CD4-positive, alpha-beta T cell (primary cell): ENCODE data around the gene ATP1B2. TPM values are rescaled to one million over a fixed set of nuclear protein-coding genes. Genes with fewer than 3 reads are reported as not detected.

Experiments used
- ATAC-seq: fragments of 200-7000 bp; cut with Tn5 transposase; one replicate; pipeline ENCODE4 v1.10.0; 2022; ENCODE audit warnings: mild to moderate bottlenecking; ENCODE audit not compliant: poor library complexity
- CTCF ChIA-PET: fragments of 350-600 bp; sonication (Branson Sonifier 250); formaldehyde crosslinking; loops from one replicate; lab custom pipeline; 2021; ENCODE audit warnings: antibody characterized with exemption, inconsistent platforms; lab: Charles Lee
- POLR2A ChIA-PET: fragments of 350-600 bp; sonication (Branson Sonifier 250); formaldehyde crosslinking; loops from one replicate; lab custom pipeline; 2021; ENCODE audit warnings: antibody characterized with exemption, inconsistent platforms; lab: Charles Lee
- DNase-seq, 14 experiments: peaks; one replicate each; pipeline ENCODE4 v3.0.0-alpha.2; 2013 to 2020; ENCODE audit warnings: mixed read lengths in 2 of 14
- H3K27ac ChIP-seq, 2 donors: one replicate each; pipeline versions ENCODE4 v1.5.1 to v1.7.0; 2013; ENCODE audit warnings: low read length in 2 of 2, low read depth in 1 of 2, mild to moderate bottlenecking in 1 of 2
- H3K27me3 ChIP-seq, 2 experiments: 1 replicate in 1 of 2; 2 replicates in 1 of 2; pipeline versions ENCODE4 v1.6.1 to v1.7.0; 2013; ENCODE audit warnings: low read length in 2 of 2, control low read depth in 1 of 2, mild to moderate bottlenecking in 1 of 2, moderate library complexity in 1 of 2; ENCODE audit not compliant: insufficient read depth in 2 of 2, control insufficient read depth in 1 of 2
- H3K36me3 ChIP-seq: one replicate; pipeline ENCODE4 v1.6.1; 2013; ENCODE audit warnings: low read length, control low read depth; ENCODE audit not compliant: insufficient read depth
- H3K4me1 ChIP-seq: one replicate; pipeline ENCODE4 v1.6.1; 2013; ENCODE audit warnings: low read length, control low read depth; ENCODE audit not compliant: insufficient read depth
- H3K4me3 ChIP-seq: one replicate; pipeline ENCODE4 v1.5.1; 2013; ENCODE audit warnings: mild to moderate bottlenecking, low read length, moderate library complexity
- H3K9me3 ChIP-seq, 2 experiments: 1 replicate in 1 of 2; 2 replicates in 1 of 2; pipeline versions ENCODE4 v1.6.1 to v1.7.0; 2013; ENCODE audit warnings: low read length in 2 of 2, mild to moderate bottlenecking in 2 of 2, control low read depth in 1 of 2, moderate library complexity in 1 of 2; ENCODE audit not compliant: control insufficient read depth in 1 of 2, insufficient read depth in 1 of 2
- H3K27ac Mint-ChIP-seq: one replicate; pipeline ENCODE4 v1.8.0; 2020; ENCODE audit warnings: mixed read lengths
- H3K27me3 Mint-ChIP-seq: one replicate; pipeline ENCODE4 v1.8.0; 2021; ENCODE audit warnings: mixed read lengths
- H3K36me3 Mint-ChIP-seq: one replicate; pipeline ENCODE4 v1.8.0; 2021; ENCODE audit warnings: low read depth, mixed read lengths
- H3K4me1 Mint-ChIP-seq: one replicate; pipeline ENCODE4 v1.8.0; 2021; ENCODE audit warnings: low read depth, mixed read lengths
- H3K4me3 Mint-ChIP-seq: one replicate; pipeline ENCODE4 v1.8.0; 2020; ENCODE audit warnings: mild to moderate bottlenecking, mixed read lengths
- H3K9me3 Mint-ChIP-seq: one replicate; pipeline ENCODE4 v1.8.0; 2020; ENCODE audit warnings: mixed read lengths
- CTCF ChIP-seq: fragments of 200-600 bp; IDR thresholded peaks from one replicate; pipeline ENCODE4 v1.8.0; 2022; ENCODE audit warnings: antibody characterized with exemption, mild to moderate bottlenecking
- intact Hi-C, 2 experiments: fragments of 100-400 bp; cut with DNase I in 1 of 2; cut with micrococcal nuclease in 1 of 2; formaldehyde crosslinking; loops; one replicate each; pipeline versions ENCODE4 v1.15.1 to v1.9.0; 2023 to 2025; cut with DNase I, micrococcal nuclease
- total RNA-seq, 174 experiments: library from RNA in 2 of 174; stranded (reverse) in 2 of 174; gene quantifications; one replicate each; pipeline ENCODE4 v1.2.3 and lab custom pipeline; 2021 to 2026

ATP1B2 gene
- total RNA-seq, 2 experiments from 2014 or later, result 0.17 to 0.69 TPM

- TF ChIP-seq CTCF, result no peak
- H3K9me3 Mint-ChIP-seq, result no peaks in the 10 kb centered on the region
Measured at GRCh38 chr17:7697828-7698588, 47.3 kb downstream of the ATP1B2 start.

GRCh38 chr17:7700510-7700909, 49.8 kb downstream of the ATP1B2 start:
- H3K4me1 ChIP-seq, result peaks cover 16% of the 10 kb centered on the region
- intact Hi-C loops, result no loop called here
- peaks cover 22% of the 10 kb centered on the region for H3K36me3 ChIP-seq
- H3K27ac Mint-ChIP-seq, result no peak overlapping the region
- peaks cover 49% of the 10 kb centered on the region for H3K36me3 Mint-ChIP-seq
- no peak overlapping the region for H3K27ac ChIP-seq
- H3K4me3 ChIP-seq, result no peak overlapping the region
- H3K27me3 Mint-ChIP-seq, result peaks cover 32% of the 10 kb centered on the region
- no peak for TF ChIP-seq CTCF
- ChIA-PET POLR2A (no interaction called here), CTCF (no interaction called here)
- DNase-seq, result no peak
- H3K27me3 ChIP-seq, result peaks cover 30 to 31% of the 10 kb centered on the region in 2 experiments
- H3K4me3 Mint-ChIP-seq, result no peak overlapping the region
- no peak for ATAC-seq
- no peaks in the 10 kb centered on the region for H3K9me3 Mint-ChIP-seq
- H3K4me1 Mint-ChIP-seq, result peaks cover 8% of the 10 kb centered on the region
- H3K9me3 ChIP-seq, result peaks cover 0 to 17% of the 10 kb centered on the region in 2 experiments

More at GRCh38 chr17:7697828-7698588, 47.3 kb downstream of the ATP1B2 start:
- ChIA-PET CTCF (no interaction called here), POLR2A (no interaction called here)
- DNase-seq (no peak), ATAC-seq (no peak)
- Histone ChIP-seq H3K36me3 (peaks cover 24% of the 10 kb centered on the region), H3K27me3 (peaks cover 6 to 12% of the 10 kb centered on the region in 2 experiments), H3K9me3 (peaks cover 0 to 1% of the 10 kb centered on the region in 2 experiments), H3K4me3 (no peak overlapping the region), H3K27ac (no peak overlapping the region), H3K4me1 (no peaks in the 10 kb centered on the region)
- no peak overlapping the region for H3K27ac Mint-ChIP-seq
- no peaks in the 10 kb centered on the region for H3K4me1 Mint-ChIP-seq
- H3K36me3 Mint-ChIP-seq, result peaks cover 58% of the 10 kb centered on the region
- peaks cover 12% of the 10 kb centered on the region for H3K27me3 Mint-ChIP-seq
- intact Hi-C loops, result no loop called here
- no peak overlapping the region for H3K4me3 Mint-ChIP-seq

GRCh38 chr17:7701681-7702080, 51.0 kb downstream of the ATP1B2 start:
- POLR2A ChIA-PET, result interaction anchor here (0.8 kb wide), 1 partner anchor 14 kb away, joined by 3 read pairs; the partner anchor contains the start of genes TP53 and WRAP53

More at GRCh38 chr17:7701681-7702080, 51.0 kb downstream of the ATP1B2 start:
- Histone ChIP-seq H3K4me3 (no peak overlapping the region), H3K4me1 (peaks cover 20% of the 10 kb centered on the region), H3K27ac (no peak overlapping the region), H3K36me3 (peaks cover 22% of the 10 kb centered on the region), H3K27me3 (peaks cover 42% of the 10 kb centered on the region in 2 experiments), H3K9me3 (peaks cover 0 to 17% of the 10 kb centered on the region in 2 experiments)
- Mint-ChIP-seq H3K27me3 (peaks cover 43% of the 10 kb centered on the region), H3K9me3 (no peaks in the 10 kb centered on the region), H3K4me1 (peaks cover 14% of the 10 kb centered on the region), H3K27ac (no peak overlapping the region), H3K4me3 (no peak overlapping the region), H3K36me3 (peaks cover 42% of the 10 kb centered on the region)
- ATAC-seq, result no peak
- no peak for DNase-seq
- CTCF ChIA-PET, result no interaction called here
- intact Hi-C loops, result no loop called here
- TF ChIP-seq CTCF, result no peak
